HFFc6 (cell line): ENCODE measurements around the gene ZBED4. TPM values are rescaled to one million over a fixed set of nuclear protein-coding genes. Genes with fewer than 3 reads are reported as not detected.

ENCODE experiments used
- DNase-seq: peaks from one replicate; pipeline ENCODE4 v3.0.0-alpha.2; 2018
- H3K27ac Mint-ChIP-seq: 2 replicates; pipeline ENCODE4 v1.8.0; 2020; ENCODE audit warnings: mild to moderate bottlenecking, mixed read lengths
- H3K27me3 Mint-ChIP-seq: 2 replicates; pipeline ENCODE4 v1.8.0; 2021; ENCODE audit warnings: mild to moderate bottlenecking, moderate library complexity, mixed read lengths; ENCODE audit not compliant: insufficient read depth
- H3K36me3 Mint-ChIP-seq: 2 replicates; pipeline ENCODE4 v1.8.0; 2021; ENCODE audit warnings: low read depth, mixed read lengths
- H3K4me1 Mint-ChIP-seq: 2 replicates; pipeline ENCODE4 v1.8.0; 2020; ENCODE audit warnings: low read depth, mixed read lengths
- H3K4me3 Mint-ChIP-seq: 2 replicates; pipeline ENCODE4 v1.8.0; 2020; ENCODE audit warnings: mild to moderate bottlenecking, moderate library complexity, mixed read lengths
- H3K9me3 Mint-ChIP-seq: 2 replicates; pipeline ENCODE4 v1.8.0; 2020; ENCODE audit warnings: mild to moderate bottlenecking, mixed read lengths
- CTCF ChIP-seq: fragments of 200-600 bp; sonication (generic); IDR thresholded peaks from 2 replicates; pipeline ENCODE4 v1.5.0; 2021; ENCODE audit warnings: antibody characterized with exemption, mild to moderate bottlenecking
- total RNA-seq, 6 experiments: library from RNA; stranded (reverse); fragmentation: NEBNext Ultra II Directional; extraction: Animal tissue kit (Norgen Biotek cat#: 25700); gene quantifications; 2 replicates in 1 of 6; 3 replicates in 5 of 6; pipeline ENCODE4 v1.2.3, GENCODE V29; 2021

ZBED4 gene
- total RNA-seq, 6 experiments from 2014 or later, result 7.9 to 10.9 (median 9.0) TPM

DNA sequence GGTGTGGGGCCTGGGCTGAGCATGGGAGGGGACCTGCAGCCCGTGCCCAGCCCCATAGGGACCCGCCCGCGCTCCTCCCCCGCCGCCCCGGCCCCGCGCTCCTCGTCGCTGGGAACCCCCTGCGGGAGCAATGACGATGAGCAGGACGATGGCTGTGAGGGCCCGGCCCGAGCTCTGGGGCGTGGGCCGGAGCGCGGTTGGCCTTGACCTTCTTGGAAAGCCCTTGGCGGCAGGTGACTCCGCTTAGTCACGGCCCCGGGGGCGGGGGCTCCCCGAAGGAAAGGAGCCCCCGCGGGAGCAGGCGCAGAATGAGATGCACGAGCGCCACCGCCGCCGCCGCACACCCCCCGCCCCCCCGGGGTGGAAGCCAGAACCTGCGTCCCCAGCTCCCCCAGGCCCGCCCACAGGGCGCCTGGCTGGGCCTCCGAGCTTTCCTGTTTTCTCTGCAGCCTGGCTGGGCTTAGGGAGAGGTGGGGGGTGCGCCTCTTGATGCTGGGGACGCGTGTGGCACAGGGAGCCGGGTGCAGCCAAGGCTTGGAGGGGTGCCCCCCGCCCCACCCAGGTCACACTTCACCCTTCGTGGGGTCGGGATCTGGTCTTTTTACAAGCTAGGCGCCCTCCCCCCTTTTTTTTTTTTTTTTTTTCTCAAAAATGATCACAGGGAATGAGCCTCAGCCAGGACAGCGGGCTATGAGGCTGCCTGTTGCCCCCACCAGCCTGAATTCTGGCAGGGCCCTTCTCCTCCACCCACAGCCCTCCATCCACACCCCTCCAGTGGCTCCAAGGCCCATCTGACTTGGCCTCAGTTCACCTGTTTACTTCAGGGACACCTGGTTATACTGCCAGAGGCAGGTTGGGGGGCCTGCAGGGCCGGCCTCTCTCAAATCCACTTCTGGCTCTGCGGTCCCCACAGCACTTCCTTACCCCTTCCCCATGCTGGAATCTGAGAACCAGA is 82.7 kb downstream of the ZBED4 start:
- Mint-ChIP-seq H3K27me3 (peaks cover 5% of the 10 kb centered on the region), H3K4me1 (peaks cover under 1% of the 10 kb centered on the region), H3K36me3 (no peaks in the 10 kb centered on the region), H3K4me3 (no peak overlapping the region), H3K9me3 (no peaks in the 10 kb centered on the region), H3K27ac (no peak overlapping the region)
- peak; percentile 35 for DNase-seq
- no peak for TF ChIP-seq CTCF

- Mint-ChIP-seq H3K27me3 (peaks cover 5% of the 10 kb centered on the region), H3K4me1 (no peaks in the 10 kb centered on the region), H3K36me3 (no peaks in the 10 kb centered on the region), H3K27ac (no peak overlapping the region), H3K9me3 (no peaks in the 10 kb centered on the region), H3K4me3 (no peak overlapping the region)
- no peak for TF ChIP-seq CTCF
- no peak for DNase-seq
Measured at GRCh38 chr22:49936973-49937757, 83.5 kb downstream of the ZBED4 start.

- H3K4me3 Mint-ChIP-seq, result no peak overlapping the region
- no peak for DNase-seq
- no peaks in the 10 kb centered on the region for H3K9me3 Mint-ChIP-seq
- H3K27me3 Mint-ChIP-seq, result peaks cover 4% of the 10 kb centered on the region
- H3K36me3 Mint-ChIP-seq, result no peaks in the 10 kb centered on the region
- no peaks in the 10 kb centered on the region for H3K4me1 Mint-ChIP-seq
- no peak for TF ChIP-seq CTCF
- no peak overlapping the region for H3K27ac Mint-ChIP-seq
Measured at GRCh38 chr22:49937758-49938564, 84.3 kb downstream of the ZBED4 start.

DNA sequence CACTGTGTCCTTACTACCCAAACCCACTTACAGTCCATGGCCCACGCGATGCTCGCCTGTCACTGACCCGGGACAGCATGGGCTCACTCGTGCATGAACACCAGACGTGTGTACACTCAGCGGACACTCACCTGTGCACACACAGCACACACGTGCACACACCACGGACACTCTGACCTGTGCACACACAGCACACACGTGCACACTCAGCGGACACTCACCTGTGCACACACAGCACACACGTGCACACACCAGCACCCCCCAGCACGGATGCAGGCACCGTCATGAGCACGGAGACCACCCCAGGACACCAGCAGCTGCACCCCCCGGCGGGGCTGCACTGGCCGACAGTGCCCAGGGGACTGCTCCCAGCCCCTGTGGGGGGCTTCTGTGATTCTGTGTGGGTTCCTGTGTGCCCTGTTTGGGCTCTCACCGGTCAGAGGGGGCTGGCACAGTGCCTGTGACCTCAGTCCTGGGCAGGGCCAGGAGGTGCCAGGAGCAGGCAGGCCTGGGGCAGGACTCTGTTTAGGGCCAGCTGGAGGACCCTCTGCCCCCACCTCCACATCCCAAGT is 85.0 kb downstream of the ZBED4 start:
- no peak for TF ChIP-seq CTCF
- Mint-ChIP-seq H3K4me1 (no peaks in the 10 kb centered on the region), H3K27ac (no peak overlapping the region), H3K27me3 (peaks cover 3% of the 10 kb centered on the region; the same call in 1 of the 2 replicates), H3K36me3 (no peaks in the 10 kb centered on the region), H3K9me3 (no peaks in the 10 kb centered on the region), H3K4me3 (no peak overlapping the region)
- no peak for DNase-seq

Other genes with a start within 250 kb of the ZBED4 start
- 10 to 100 TPM; 17.2 to 20.8 (median 18.1) TPM for gene BRD1, start 26.0 kb upstream of the ZBED4 start, total RNA-seq
- gene ALG12, start 64.6 kb downstream of the ZBED4 start, total RNA-seq, result 10 to 100 TPM; 17.2 to 25.1 (median 20.2) TPM
- 10 to 100 TPM; 67.9 to 86.8 (median 78.5) TPM for gene CRELD2, start 64.8 kb downstream of the ZBED4 start, total RNA-seq
- gene PIM3, start 106.9 kb downstream of the ZBED4 start, total RNA-seq, result 10 to 100 TPM; 14.8 to 18.8 (median 17.4) TPM
- not detected for gene IL17REL, start 158.9 kb downstream of the ZBED4 start, total RNA-seq
- not detected for gene TTLL8, start 204.5 kb downstream of the ZBED4 start, total RNA-seq
- not detected for gene MLC1, start 231.6 kb downstream of the ZBED4 start, total RNA-seq
- gene MOV10L1, start 236.2 kb downstream of the ZBED4 start, total RNA-seq, result 1 to 10 TPM in 1 of 6 experiments, under 1 TPM in 5; 0.09 to 1.3 (median 0.26) TPM